ENCODE results near the gene INHBE.
A peak's percentile ranks its signal among the peaks of the same experiment; 100 is the strongest.
"Not testable (repeated sequence)": the region's sequence is repeated elsewhere in the genome, so short reads cannot be mapped to it uniquely, and the experiment has no call there.

Gene INHBE

GRCh38 chr12:57454566-57455373 is at the start of gene INHBE:
TSS of gene INHBE (plus strand) at chr12:57455307. CDS start at chr12:57455537, 230 bp downstream.
- peak within 1 kb of the TSS; percentile 72 for H3K27ac Mint-ChIP-seq
- peaks cover 59% of the 10 kb centered on the region for H3K4me1 Mint-ChIP-seq
- DNase-seq = peak; percentile 50
- no peaks in the 10 kb centered on the region for H3K36me3 Mint-ChIP-seq (ENCODE audit: low read depth)
- peak within 1 kb of the TSS; percentile 77 for H3K4me3 Mint-ChIP-seq
- H3K9me3 Mint-ChIP-seq = no peaks in the 10 kb centered on the region
- H3K27me3 Mint-ChIP-seq = peaks cover 3% of the 10 kb centered on the region
- peak; percentile 11 for ATAC-seq

- H3K4me1 Mint-ChIP-seq = peaks cover 25% of the 10 kb centered on the region
- no peaks in the 10 kb centered on the region for H3K27me3 Mint-ChIP-seq
- no peaks in the 10 kb centered on the region for H3K9me3 Mint-ChIP-seq
- ATAC-seq (no peak), DNase-seq (no peak)
- no peak overlapping the region for H3K27ac Mint-ChIP-seq
- H3K4me3 Mint-ChIP-seq = no peak overlapping the region
- H3K36me3 Mint-ChIP-seq (ENCODE audit: low read depth) = peaks cover 9% of the 10 kb centered on the region
Measured at GRCh38 chr12:57410534-57410933, 44.6 kb upstream of the INHBE start.

GRCh38 chr12:57414160-57414559 is 40.9 kb upstream of the INHBE start:
- not testable (repeated sequence) for DNase-seq; H3K27ac Mint-ChIP-seq; H3K4me3 Mint-ChIP-seq; H3K36me3 Mint-ChIP-seq (ENCODE audit: low read depth); H3K9me3 Mint-ChIP-seq; ATAC-seq; H3K27me3 Mint-ChIP-seq
- H3K4me1 Mint-ChIP-seq = peaks cover 28% of the 10 kb centered on the region

- Mint-ChIP-seq H3K27ac (no peak overlapping the region), H3K36me3 (ENCODE audit: low read depth) (peaks cover 12% of the 10 kb centered on the region), H3K9me3 (no peaks in the 10 kb centered on the region), H3K4me1 (peaks cover 30% of the 10 kb centered on the region), H3K4me3 (no peak overlapping the region), H3K27me3 (no peaks in the 10 kb centered on the region)
- DNase-seq (no peak), ATAC-seq (no peak)
Measured at GRCh38 chr12:57415088-57415487, 40.0 kb upstream of the INHBE start.

- Mint-ChIP-seq H3K9me3 (no peaks in the 10 kb centered on the region), H3K27ac (peak overlapping the region; percentile 25), H3K27me3 (no peaks in the 10 kb centered on the region), H3K36me3 (ENCODE audit: low read depth) (peaks cover 18% of the 10 kb centered on the region), H3K4me1 (peaks cover 27% of the 10 kb centered on the region), H3K4me3 (no peak overlapping the region)
- ATAC-seq (no peak), DNase-seq (no peak)
Measured at GRCh38 chr12:57416039-57416996, 38.8 kb upstream of the INHBE start.

- Mint-ChIP-seq H3K27ac (no peak overlapping the region), H3K4me3 (no peak overlapping the region), H3K9me3 (no peaks in the 10 kb centered on the region), H3K36me3 (ENCODE audit: low read depth) (peaks cover 18% of the 10 kb centered on the region), H3K4me1 (peaks cover 16% of the 10 kb centered on the region), H3K27me3 (no peaks in the 10 kb centered on the region)
- DNase-seq (no peak), ATAC-seq (no peak)
Measured at GRCh38 chr12:57418255-57418654, 36.9 kb upstream of the INHBE start.

GRCh38 chr12:57419495-57419894 is 35.6 kb upstream of the INHBE start:
- peaks cover 21% of the 10 kb centered on the region for H3K36me3 Mint-ChIP-seq (ENCODE audit: low read depth)
- H3K4me1 Mint-ChIP-seq = peaks cover 16% of the 10 kb centered on the region
- ATAC-seq = no peak
- no peak overlapping the region for H3K27ac Mint-ChIP-seq
- no peak overlapping the region for H3K4me3 Mint-ChIP-seq
- H3K27me3 Mint-ChIP-seq = no peaks in the 10 kb centered on the region
- no peak for DNase-seq
- H3K9me3 Mint-ChIP-seq = no peaks in the 10 kb centered on the region

GRCh38 chr12:57420482-57420881 is 34.6 kb upstream of the INHBE start:
- Mint-ChIP-seq H3K27ac (no peak overlapping the region), H3K36me3 (ENCODE audit: low read depth) (peaks cover 23% of the 10 kb centered on the region), H3K4me1 (peaks cover 11% of the 10 kb centered on the region)

GRCh38 chr12:57426948-57427347 is 28.2 kb upstream of the INHBE start:
- not testable (repeated sequence) for H3K27me3 Mint-ChIP-seq, H3K4me3 Mint-ChIP-seq, ATAC-seq, DNase-seq, H3K9me3 Mint-ChIP-seq
- Mint-ChIP-seq H3K36me3 (ENCODE audit: low read depth) (peaks cover 17% of the 10 kb centered on the region), H3K27ac (peak overlapping the region; percentile 5), H3K4me1 (peaks cover 28% of the 10 kb centered on the region)

More at GRCh38 chr12:57420482-57420881, 34.6 kb upstream of the INHBE start:
- ATAC-seq = no peak
- no peaks in the 10 kb centered on the region for H3K9me3 Mint-ChIP-seq
- no peak overlapping the region for H3K4me3 Mint-ChIP-seq
- DNase-seq = no peak
- no peaks in the 10 kb centered on the region for H3K27me3 Mint-ChIP-seq

GRCh38 chr12:57428965-57429364 is 26.1 kb upstream of the INHBE start:
- peak overlapping the region; percentile 94 for H3K4me3 Mint-ChIP-seq
- no peaks in the 10 kb centered on the region for H3K27me3 Mint-ChIP-seq
- peaks cover 28% of the 10 kb centered on the region for H3K4me1 Mint-ChIP-seq
- peak overlapping the region; percentile 98 for H3K27ac Mint-ChIP-seq
- peaks cover 11% of the 10 kb centered on the region for H3K36me3 Mint-ChIP-seq (ENCODE audit: low read depth)
- H3K9me3 Mint-ChIP-seq = no peaks in the 10 kb centered on the region
- no peak for DNase-seq
- no peak for ATAC-seq

GRCh38 chr12:57429473-57430111 is 25.5 kb upstream of the INHBE start:
- Mint-ChIP-seq H3K4me3 (peak overlapping the region; percentile 94), H3K9me3 (no peaks in the 10 kb centered on the region), H3K4me1 (peaks cover 28% of the 10 kb centered on the region), H3K27ac (peak overlapping the region; percentile 98), H3K27me3 (no peaks in the 10 kb centered on the region), H3K36me3 (ENCODE audit: low read depth) (peaks cover 8% of the 10 kb centered on the region)
- ATAC-seq (no peak), DNase-seq (no peak)

GRCh38 chr12:57430112-57430930 is 24.8 kb upstream of the INHBE start:
- DNase-seq (no peak), ATAC-seq (peak; percentile 67)
- H3K27ac Mint-ChIP-seq = peak overlapping the region; percentile 98
- H3K9me3 Mint-ChIP-seq = no peaks in the 10 kb centered on the region
- H3K36me3 Mint-ChIP-seq (ENCODE audit: low read depth) = peaks cover 7% of the 10 kb centered on the region
- peaks cover 31% of the 10 kb centered on the region for H3K4me1 Mint-ChIP-seq
- peak overlapping the region; percentile 94 for H3K4me3 Mint-ChIP-seq
- H3K27me3 Mint-ChIP-seq = no peaks in the 10 kb centered on the region

- no peaks in the 10 kb centered on the region for H3K9me3 Mint-ChIP-seq
- ATAC-seq (peak; percentile 95), DNase-seq (peak; percentile 98)
- H3K36me3 Mint-ChIP-seq (ENCODE audit: low read depth) = peaks cover 4% of the 10 kb centered on the region
- H3K4me1 Mint-ChIP-seq = peaks cover 34% of the 10 kb centered on the region
- H3K27ac Mint-ChIP-seq = peak within 1 kb of the TSS; percentile 98
- H3K4me3 Mint-ChIP-seq = peak within 1 kb of the TSS; percentile 94
- no peaks in the 10 kb centered on the region for H3K27me3 Mint-ChIP-seq
Measured at GRCh38 chr12:57430931-57431566, 24.1 kb upstream of the INHBE start, which contains the start of gene R3HDM2. TSS of gene R3HDM2 (minus strand) at chr12:57431043. CDS start at chr12:57310428, 120,615 bp downstream.
